Activated naive CD4-positive, alpha-beta T cell treated with anti-CD3 and anti-CD28 coated beads, Interleukin-2, amount 10 ng/mL, durations not matched to agents 7 days and 5 days (primary cell): ENCODE results near the gene RGS17.
"Not testable (repeated sequence)": the region's sequence is repeated elsewhere in the genome, so short reads cannot be mapped to it uniquely, and the experiment has no call there.

ENCODE experiments used
- CTCF ChIA-PET: fragments of 350-600 bp; sonication (Branson Sonifier 250); formaldehyde crosslinking; loops from one replicate; lab custom pipeline; 2021; ENCODE audit warnings: antibody characterized with exemption; lab: Charles Lee
- DNase-seq: peaks from one replicate; pipeline ENCODE4 v3.0.0-alpha.2; 2020
- H3K27ac Mint-ChIP-seq: one replicate; pipeline ENCODE4 v1.8.0; 2021; ENCODE audit warnings: mild to moderate bottlenecking, moderate library complexity, mixed read lengths
- H3K27me3 Mint-ChIP-seq: one replicate; pipeline ENCODE4 v1.8.0; 2021; ENCODE audit warnings: mild to moderate bottlenecking, mixed read lengths
- H3K36me3 Mint-ChIP-seq: one replicate; pipeline ENCODE4 v1.8.0; 2021; ENCODE audit warnings: mixed read lengths
- H3K4me1 Mint-ChIP-seq: one replicate; pipeline ENCODE4 v1.8.0; 2021; ENCODE audit warnings: mixed read lengths
- H3K4me3 Mint-ChIP-seq: one replicate; pipeline ENCODE4 v1.8.0; 2021; ENCODE audit warnings: mild to moderate bottlenecking, moderate library complexity, mixed read lengths
- H3K9me3 Mint-ChIP-seq: one replicate; pipeline ENCODE4 v1.8.0; 2021; ENCODE audit warnings: mixed read lengths

RGS17 gene

GRCh38 chr6:152969688-152970418, 161.2 kb downstream of the RGS17 start:
- Mint-ChIP-seq H3K27me3 (no peaks in the 10 kb centered on the region), H3K4me1 (peaks cover 21% of the 10 kb centered on the region), H3K36me3 (peaks cover 56% of the 10 kb centered on the region), H3K4me3 (no peak overlapping the region), H3K9me3 (peaks cover 30% of the 10 kb centered on the region), H3K27ac (no peak overlapping the region)
- CTCF ChIA-PET, result no interaction called here
- DNase-seq, result no peak

- CTCF ChIA-PET, H3K4me3 Mint-ChIP-seq: not testable (repeated sequence)
Measured at GRCh38 chr6:152966168-152966894, 164.8 kb downstream of the RGS17 start.

DNA sequence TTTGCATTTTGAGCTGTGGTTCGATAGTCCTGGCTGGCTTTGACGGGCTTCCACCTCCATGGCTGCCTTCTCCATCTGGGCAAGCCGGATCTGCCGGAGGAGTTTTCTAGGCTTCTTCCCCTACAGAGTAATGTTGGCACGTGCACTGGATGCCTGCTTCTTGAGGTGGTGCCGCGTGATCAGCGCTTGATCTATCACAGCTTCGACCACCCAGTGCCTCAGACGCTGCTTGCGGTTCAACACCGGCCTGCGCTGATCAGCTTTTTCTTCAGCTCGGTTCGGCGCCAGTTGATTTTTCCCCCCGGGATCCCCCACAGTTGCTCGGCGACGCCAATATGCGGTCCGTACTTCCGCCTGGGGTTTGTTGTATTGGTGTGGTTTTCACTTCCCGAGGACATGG, 171.7 kb downstream of the RGS17 start:
- Mint-ChIP-seq H3K27me3 (peaks cover 21% of the 10 kb centered on the region), H3K9me3 (no peaks in the 10 kb centered on the region), H3K36me3 (no peaks in the 10 kb centered on the region), H3K27ac (no peak overlapping the region), H3K4me1 (no peaks in the 10 kb centered on the region), H3K4me3 (no peak overlapping the region)
- CTCF ChIA-PET, result no interaction called here
- no peak for DNase-seq

More at GRCh38 chr6:152966168-152966894, 164.8 kb downstream of the RGS17 start:
- peaks cover 26% of the 10 kb centered on the region for H3K36me3 Mint-ChIP-seq
- not testable (repeated sequence) for H3K27me3 Mint-ChIP-seq, H3K27ac Mint-ChIP-seq, DNase-seq, H3K4me1 Mint-ChIP-seq
- peaks cover 30% of the 10 kb centered on the region for H3K9me3 Mint-ChIP-seq

DNA sequence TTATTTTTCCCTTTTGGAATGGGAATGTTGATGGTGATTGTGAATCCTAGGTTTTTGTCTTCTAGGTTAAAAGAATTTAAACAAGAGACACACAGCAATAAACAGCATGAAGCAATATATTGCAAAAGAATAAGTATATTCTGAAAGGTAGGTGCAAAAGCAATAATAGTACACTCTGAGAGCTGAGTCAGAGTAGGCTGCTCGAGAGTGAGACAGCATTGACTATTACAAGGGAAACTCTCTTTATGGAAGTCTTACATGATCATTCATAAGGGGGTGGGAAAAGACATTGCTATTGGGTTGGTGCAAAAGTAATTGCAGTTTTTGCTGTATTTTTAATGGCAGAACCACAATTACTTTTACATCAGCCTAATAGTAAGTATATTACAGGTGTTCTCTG, 173.3 kb downstream of the RGS17 start:
- H3K9me3 Mint-ChIP-seq, result no peaks in the 10 kb centered on the region
- no peaks in the 10 kb centered on the region for H3K4me1 Mint-ChIP-seq
- no peak for DNase-seq
- CTCF ChIA-PET, result interaction anchor here (2.5 kb wide), 1 partner anchor 10 kb away, joined by 11 read pairs; no protein-coding TSS in a partner anchor
- H3K4me3 Mint-ChIP-seq, result no peak overlapping the region
- H3K36me3 Mint-ChIP-seq, result no peaks in the 10 kb centered on the region
- H3K27me3 Mint-ChIP-seq, result peaks cover 20% of the 10 kb centered on the region
- no peak overlapping the region for H3K27ac Mint-ChIP-seq
